GDM1 (cell line): ENCODE data around the gene TBC1D13.
"Not testable (repeated sequence)": the region's sequence is repeated elsewhere in the genome, so short reads cannot be mapped to it uniquely, and the experiment has no call there.

Experiments used
- DNase-seq: peaks from one replicate; lab custom pipeline; 2025; lab: John Stamatoyannopoulos, UW

TBC1D13 gene, protein sequence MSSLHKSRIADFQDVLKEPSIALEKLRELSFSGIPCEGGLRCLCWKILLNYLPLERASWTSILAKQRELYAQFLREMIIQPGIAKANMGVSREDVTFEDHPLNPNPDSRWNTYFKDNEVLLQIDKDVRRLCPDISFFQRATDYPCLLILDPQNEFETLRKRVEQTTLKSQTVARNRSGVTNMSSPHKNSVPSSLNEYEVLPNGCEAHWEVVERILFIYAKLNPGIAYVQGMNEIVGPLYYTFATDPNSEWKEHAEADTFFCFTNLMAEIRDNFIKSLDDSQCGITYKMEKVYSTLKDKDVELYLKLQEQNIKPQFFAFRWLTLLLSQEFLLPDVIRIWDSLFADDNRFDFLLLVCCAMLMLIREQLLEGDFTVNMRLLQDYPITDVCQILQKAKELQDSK

DNA sequence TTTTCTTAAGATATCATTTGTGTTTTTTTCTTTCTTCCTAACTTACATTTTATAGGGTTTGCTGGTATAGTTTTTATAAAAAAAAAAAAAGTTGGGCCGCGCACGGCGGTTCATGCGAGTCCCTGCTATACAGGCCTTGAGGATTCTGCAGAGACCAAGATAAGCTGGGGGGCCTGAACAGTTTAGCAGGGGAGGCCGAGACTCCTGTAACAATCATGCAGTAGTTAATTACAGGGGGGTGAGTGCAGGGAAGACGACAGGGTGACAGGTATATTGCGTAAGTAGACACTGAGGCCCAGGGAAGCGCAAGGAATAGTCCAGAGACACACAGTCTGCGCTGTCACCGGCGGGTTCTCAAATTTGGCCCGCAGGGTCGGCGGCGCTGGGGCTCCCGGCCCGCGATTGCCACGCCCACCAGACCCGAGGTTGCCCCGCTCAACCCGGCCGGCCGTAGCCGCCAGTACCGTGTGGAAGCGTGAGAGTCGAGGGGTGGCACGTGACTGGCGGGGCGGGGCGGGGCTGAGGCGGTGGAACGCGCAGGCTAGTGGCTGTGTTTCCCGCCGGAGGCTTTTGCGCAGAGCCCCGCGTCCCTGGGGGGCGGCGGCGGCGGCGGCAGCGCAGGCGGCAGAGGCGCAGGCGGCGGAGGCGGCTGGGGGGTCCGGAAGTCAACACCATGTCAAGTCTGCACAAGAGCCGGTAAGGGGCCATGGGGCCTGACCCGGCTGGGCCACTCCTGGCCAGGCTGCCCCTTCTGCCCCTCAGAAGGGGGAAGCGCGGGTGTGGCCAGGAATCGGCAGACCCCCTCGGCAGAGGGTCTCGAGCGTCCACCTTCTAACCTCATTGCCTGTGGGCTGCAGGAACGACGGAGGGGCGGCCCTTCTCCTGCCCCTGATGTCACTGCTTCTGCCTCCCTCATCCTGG lies at the start of gene TBC1D13:
Gene TBC1D13, plus strand, starts transcription at position 573 of the 921 bp plus-strand sequence. Its CDS starts 101 bp downstream, at position 674.
- peak; percentile 78 for DNase-seq

DNA sequence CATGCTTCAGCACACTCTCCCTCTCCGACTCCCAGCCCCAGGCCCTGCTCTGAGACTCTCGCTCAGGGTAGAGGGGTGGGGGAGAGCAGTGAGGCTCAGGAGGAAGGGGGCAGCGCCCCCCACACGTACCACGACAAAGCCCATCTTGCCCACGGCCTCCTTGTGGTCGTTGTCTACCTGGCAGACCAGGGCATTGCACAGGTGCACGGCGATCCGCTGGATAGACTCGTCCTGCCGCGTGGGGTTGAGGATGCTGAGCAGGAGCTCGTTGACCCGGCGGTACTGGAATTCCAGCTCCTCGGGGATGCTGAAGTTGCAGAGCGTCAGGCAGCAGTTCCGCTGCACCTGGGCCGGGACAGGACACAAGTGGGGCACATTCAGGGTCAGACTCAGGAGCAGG lies 44.7 kb upstream of the TBC1D13 start:
- no peak for DNase-seq

DNA sequence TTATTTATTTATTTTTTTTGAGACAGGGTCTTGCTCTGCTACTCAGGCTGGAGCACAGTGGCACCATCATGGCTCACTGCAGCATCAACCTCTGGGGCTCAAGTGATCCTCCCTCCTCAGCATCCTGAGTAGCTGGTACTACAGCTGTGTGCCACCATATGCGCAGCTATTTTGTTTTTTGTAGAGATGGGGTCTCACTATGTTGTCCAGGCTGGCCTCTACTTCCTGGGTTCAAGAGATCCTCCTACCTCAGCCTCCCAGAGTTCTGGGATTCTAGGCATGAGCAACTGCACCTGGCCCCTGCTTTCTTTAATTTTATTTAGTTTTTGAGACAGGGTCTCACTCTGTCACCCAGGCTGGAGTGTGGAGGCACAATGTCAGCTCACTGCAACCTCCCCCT lies 43.6 kb upstream of the TBC1D13 start:
- DNase-seq, result no peak

DNA sequence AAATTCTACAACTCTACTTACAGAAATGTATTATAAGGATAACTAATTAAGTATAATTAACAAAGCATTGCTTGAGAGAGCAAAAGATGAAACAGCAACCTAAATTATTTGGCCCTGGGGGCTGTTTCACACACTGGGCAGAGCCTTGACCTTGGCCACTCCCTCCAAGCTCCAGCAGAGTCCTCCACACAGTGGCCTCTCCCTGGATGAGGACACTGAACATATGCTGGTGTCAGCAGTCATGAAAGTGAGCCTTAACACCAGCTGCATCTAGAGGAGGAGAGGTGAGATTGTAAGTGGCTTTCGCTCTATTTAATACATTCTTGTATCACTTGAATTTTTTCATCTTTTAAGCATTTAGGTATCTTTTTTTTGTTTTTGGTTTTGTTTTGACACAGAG lies 39.8 kb upstream of the TBC1D13 start:
- no peak for DNase-seq

DNA sequence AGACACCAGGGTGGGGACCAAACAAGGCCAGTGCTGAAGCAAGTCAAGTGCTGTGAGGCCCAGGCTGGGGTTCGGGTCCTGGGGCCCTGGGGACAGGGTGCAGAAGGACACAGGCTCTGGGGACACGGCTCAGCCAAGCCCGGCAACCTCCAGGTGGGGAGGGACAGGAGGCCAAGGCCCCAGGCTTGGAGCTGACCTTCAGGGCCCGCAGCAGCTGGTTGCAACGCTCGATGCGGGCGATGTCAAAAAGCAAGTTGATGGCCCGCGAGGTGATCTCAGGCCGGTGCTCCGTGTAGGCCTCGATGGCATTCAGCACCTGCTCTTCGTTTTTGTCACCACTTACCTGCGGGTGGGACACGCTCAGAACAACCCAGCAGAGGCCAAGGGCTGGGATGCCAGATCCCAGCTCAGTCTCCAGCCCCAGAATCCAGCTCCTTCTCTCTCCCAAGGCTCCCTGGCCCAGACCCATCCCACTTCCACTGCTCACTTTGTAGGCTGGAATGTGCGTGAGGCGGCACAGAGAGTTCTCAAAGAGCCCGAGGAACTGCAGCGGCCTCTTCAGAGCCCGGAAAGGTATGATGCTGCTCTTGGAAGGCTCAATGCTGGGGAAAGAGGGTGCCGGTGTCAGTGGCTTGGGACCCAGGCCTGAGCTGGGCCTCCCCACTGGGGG lies 36.0 kb upstream of the TBC1D13 start:
- no peak for DNase-seq

DNA sequence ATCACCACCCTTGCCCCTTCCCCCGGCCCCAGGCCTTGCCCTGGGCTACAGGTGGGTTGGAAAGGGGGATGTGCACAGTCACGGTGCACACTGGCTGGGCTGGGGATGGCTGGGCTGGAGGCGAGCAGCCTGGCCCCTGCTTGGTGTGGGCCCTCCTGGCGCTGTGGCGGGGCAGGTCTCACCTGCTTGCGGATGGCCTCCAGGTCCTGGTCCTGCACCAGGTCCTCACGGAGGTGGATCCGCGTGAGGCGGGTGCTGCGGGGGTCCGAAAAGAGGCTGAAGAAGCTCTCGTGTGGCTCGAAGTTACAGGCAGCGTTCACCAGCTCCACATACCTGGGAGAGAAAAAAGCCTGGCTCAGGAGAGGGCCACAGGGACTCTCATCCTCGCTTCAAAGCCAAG lies 33.4 kb upstream of the TBC1D13 start:
- no peak for DNase-seq

DNA sequence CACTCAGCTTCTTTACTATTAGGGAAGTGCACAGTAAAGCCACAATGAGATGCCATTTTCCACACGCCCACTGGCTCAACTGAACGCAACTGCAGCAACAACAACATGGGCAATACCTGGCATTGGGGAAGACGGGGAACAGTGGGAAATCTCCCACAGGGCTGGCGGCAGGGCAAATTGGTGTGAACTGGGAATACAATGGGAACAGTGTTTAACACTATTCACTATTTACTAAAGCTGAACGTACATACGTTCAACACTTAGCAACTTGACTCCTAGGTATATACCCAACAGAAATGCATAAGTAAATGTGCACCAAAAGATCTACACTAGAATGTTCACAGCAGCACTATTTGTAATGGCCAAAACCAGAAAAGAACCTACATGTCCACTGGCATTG lies 29.5 kb upstream of the TBC1D13 start:
- DNase-seq, result no peak

DNA sequence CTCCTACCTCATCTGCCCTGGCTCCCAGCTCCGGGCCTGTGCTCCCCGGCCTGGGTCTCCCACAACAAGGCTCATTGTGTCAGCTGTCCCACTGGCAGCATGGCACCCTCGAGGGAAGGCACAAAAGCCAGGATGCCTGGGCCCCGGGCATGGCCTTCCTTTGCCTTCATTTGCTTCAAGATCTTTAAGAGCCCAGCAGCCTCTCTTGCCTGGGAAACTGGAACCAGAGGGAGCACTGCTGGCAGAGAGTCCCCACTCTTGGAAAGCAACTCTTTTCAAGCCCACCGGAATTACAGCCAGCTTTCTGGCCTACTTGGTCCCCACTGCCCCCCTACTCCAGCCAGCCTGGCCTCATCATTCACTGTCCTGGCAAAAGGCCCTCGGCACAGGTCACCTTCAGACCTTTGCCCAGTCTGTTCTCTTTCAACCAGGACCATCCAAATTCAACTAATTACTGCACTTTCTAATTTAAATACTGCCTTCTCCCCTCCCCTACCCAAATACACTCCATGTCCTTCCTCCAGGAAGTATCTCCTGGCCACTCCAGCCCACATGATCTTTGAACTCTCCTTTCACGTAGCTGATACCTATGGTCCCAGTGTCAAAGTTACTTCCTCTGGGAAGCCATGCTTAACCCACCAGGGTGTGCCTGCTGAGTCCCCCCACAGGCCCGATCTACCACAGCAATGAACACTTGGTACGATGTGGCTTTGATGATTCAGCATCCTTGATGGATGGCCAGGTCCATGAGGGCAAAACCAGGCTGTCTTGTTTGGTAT lies 24.2 kb upstream of the TBC1D13 start:
- no peak for DNase-seq

DNA sequence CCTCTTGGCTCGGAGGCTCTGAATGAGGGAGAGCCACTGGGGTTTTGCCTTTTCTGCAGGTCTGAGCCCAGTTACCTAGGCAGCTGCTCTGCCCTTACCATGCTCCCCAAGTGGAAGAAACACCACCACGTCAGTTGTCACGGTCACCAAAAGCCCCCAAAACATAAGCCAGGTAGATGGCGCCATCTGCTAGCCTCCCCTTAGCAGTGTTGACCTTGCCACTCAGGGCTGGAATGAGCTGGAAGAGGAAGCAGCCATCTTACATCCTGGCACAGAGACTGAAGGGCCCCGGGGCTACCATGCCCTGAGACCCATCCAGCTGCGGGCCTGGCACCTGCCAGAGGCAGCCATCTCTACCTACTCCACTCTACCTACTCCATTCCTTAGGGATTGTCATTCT lies 22.7 kb upstream of the TBC1D13 start:
- no peak for DNase-seq

DNA sequence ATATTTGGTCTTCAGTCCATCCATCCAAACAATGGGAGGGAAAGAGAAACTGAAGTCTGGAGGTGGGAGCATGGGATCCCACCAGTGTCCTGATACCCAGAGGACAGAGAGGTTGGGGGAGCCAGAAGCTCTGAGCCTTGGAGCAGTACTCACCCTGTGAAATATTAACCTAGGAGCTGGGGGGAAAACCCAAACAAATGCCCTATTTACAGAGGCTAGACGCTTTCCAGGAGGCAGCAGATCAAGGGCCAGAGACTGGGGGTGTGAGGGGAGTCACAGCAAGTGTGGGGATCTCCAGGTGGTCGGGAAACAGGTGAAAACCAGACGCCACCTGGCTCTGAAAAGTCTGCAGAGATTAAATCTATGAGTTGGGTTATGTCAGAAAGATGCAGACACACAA lies 21.6 kb upstream of the TBC1D13 start:
- no peak for DNase-seq

DNA sequence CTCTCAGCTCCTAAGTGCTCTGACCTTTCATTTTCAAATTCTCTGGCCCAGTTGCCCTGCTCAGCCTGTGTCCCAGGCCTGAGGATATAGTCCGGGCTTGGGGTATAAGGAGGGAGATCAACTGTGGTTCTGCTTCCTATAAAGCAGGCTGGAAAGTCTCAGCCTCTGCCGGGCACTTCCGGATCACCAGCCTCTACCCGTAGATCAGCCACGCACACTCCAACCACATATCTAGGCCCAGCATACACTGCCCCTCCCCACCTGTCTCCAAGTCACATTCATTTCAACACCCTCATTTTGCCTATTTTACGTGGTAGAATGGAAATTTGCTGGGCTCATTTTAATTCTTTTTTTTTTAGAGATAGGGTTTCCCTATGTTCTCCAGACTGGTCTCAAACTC lies 18.4 kb upstream of the TBC1D13 start:
- no peak for DNase-seq

DNA sequence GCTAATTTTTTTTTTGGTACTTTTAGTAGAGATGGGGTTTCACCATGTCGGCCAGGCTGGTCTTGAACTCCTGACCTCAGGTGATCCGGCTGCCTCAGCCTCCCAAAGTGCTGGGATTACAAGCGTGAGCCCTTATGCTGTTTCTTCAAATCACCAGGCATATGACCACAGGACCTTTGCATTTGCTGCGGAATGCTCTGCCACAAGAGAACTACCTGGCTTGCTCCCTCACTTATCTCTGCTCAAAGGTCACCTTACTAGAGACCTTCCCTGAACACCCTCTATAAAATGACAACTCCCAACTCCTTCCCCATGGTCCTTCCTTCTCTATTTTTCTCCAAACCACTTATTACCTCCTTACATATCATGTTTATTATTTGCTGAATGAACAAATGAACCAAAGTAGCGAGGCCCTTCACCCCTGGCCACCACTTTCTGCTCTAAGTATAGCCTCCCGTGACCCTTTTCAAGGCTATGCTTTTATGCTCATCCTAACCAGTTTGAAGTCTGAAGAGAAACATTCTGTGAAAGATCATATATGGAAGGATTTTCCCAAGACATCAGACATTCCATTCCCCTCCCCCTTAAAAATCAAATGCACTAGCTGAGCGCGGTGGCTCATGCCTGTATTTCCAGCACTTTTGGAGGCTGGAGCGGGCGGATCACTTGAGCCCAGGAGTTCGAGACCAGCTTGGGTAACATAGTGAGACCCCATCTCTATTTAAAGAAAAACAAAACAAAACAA lies 16.6 kb upstream of the TBC1D13 start:
- DNase-seq, result no peak

DNA sequence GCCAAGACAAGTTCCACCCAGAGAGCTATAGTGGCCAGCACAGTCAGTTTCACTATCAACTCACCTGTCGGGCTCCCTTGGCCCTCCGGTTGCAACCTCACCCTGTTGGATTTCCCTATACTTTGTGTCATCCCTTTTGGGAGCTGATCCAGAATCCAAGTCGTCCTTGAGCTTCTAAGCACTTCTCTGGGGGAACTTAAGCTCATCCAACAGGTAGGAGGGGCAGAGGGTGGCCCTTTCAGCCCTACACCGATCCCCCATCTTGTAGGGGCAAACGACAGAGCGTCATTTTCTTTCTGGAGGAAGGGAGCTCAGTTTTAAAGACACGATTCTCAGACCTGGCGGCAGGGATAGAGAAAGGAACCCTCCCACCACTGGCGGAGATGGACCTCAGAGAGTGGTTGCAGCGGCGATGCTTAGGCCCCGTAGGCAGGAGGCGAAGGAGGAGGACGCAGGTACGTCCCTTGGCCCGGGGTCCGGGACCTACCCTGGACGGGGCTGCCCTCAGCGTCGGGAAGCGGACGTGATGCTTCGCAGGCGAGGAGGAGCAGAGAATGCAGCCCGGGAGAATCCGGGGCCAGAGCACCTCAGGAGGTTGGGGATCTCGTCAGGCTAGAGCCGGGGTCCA lies 15.8 kb upstream of the TBC1D13 start:
- no peak for DNase-seq

DNA sequence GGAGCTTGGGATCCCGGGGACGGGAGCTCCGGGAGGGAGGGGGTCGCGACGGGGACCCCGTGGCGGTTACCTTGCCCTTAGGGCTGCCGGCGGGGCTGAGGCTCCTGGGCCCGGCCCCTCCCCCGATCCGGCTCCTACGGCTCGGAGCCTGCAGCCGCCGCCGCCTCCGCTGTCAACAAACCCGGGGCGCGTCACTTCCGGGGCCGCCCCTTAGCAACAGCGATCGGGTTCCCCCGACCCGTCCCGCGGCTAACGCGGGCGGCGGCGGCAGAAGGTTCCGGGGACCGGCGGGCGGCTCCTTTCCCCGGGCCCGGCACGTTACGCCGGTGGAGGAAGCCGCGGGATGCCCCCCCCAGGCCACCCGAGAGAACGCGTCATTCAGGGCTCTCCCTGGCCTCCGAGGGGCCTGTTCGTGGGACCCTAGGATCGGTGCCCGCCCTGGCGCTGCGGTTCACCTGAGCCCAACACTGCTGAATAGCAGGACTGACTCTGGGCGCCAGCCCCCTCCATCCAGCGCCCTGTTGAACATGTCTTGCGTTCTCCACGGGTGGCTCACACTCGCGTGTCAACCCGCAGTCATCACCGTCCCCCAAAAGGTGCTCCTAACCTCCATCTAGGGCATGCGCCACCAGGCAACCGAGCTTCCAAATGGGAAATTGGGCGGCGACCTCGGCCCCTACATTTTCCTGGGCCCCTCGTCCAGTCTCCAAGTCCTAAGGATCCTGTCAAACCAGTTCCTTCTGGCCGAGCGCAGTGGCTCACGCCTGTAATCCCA lies 15.1 kb upstream of the TBC1D13 start, which contains the start of gene ZER1:
Gene ZER1, minus strand, starts transcription at position 183 of the 775 bp plus-strand sequence. CDS start 16,362 bp downstream, outside the sequence.
- DNase-seq, result peak; percentile 82

DNA sequence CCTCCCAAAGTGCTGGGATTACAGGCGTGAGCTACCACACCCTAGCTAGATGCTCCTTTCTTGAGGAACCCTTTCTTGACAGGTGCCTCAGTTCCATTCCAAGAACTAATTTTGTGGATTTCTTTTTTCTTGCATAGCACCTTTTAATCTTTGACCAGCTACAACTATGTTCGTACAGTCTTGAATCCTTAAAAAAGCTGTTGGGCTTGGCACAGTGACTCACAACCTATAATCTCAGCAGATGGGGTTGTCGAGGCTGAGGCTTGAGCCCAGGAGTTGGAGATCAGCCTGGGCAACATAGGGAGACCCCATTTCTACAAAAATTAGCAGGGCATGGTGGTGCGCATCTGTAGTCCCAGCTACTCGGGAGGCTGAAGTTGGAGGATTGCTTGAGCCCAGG lies 14.0 kb upstream of the TBC1D13 start:
- DNase-seq, result no peak

DNA sequence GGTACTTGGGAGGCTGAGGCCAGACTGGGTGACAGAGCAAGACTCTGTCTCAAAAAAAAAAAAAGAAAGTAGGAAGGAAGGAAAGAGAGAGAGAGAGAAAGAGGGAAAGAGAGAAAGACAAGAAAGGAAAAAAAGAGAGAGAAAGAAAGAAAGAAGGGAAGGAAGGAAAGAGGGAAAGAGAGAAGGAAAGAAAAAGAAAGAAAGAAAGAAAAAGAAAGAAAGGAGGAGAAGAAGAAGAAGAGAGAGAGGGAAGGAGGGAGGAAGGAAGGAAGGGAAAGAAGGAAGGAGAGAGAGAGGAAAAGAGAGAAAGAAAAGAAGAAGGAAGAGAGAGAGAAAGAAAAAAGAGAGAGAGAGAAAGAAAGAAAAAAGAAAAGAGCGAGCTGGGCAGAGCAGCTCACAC lies 12.2 kb upstream of the TBC1D13 start:
- DNase-seq, result no peak

DNA sequence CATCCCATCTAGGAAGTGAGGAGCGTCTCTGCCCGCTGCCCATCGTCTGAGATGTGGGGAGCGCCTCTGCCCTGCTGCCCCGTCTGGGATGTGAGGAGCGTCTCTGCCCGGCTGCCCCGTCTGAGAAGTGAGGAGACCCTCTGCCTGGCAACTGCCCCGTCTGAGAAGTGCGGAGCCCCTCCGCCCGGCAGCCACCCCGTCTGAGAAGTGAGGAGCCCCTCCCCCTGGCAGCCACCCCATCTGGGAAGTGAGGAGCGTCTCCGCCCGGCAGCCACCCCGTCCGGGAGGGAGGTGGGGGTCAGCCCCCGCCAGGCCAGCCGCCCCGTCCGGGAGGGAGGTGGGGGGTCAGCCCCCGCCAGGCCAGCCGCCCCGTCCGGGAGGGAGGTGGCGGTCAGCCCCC lies 7.0 kb upstream of the TBC1D13 start:
- DNase-seq, result not testable (repeated sequence)

DNA sequence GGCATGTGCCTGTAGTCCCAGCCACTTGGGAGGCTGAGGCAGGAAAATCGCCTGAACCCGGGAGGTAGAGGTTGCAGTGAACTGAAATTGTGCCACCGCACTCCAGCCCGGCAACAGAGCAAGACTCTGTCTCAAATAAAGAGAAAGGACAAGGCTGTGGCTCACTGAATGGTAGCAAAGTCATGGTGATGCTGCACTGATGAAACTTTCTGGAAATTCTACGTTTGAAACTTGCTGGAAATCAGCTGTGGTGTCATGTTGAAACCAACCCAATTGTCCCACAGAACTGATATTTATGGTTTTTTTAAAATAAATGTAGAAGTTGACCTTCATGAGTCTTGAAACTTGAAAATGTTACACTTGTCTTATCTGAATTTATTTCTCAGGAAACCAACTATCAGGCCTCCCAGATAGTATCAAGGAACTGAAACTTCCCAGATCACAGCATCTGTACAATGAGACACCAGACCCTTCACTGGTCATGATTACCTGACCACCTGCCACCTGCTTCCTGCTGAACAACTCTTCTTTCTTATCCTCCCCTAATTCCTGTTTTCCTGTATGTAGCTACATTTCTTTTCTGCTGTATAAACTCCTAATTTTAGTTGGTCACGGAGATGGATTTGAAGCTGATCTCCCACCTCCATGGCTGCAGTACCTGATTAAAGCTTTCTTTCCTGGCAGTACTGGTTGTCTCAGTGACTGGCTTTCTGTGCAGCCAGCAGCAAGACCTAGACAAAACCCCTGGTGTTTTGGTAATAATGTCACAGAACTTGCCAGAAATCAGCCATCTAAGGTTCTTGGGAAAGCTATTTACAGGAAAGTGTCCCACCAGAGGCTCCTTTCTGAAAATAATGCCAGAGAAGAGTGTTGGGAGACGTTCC lies 5.6 kb upstream of the TBC1D13 start:
- no peak for DNase-seq

DNA sequence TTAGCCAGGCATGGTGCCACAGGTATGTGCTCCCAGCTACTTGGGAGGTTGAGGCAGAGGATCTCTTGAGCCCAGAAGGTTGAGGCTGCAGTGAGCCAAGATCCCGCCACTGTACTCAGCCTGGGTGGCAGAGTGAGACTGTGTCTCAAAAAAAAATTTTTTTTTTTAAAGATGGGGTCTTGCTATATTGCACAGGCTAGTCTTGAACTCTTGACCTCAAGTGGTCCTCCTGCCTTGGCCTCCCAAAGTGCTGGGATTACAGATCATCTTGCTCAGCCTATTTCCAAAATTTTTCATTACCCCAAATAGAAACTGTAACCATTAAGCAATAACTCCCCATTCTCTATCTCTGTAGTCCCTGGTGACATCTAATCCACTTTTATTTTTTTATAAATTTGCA lies 4.4 kb upstream of the TBC1D13 start:
- no peak for DNase-seq
